ENCODE data around the gene KLF9.

DNA sequence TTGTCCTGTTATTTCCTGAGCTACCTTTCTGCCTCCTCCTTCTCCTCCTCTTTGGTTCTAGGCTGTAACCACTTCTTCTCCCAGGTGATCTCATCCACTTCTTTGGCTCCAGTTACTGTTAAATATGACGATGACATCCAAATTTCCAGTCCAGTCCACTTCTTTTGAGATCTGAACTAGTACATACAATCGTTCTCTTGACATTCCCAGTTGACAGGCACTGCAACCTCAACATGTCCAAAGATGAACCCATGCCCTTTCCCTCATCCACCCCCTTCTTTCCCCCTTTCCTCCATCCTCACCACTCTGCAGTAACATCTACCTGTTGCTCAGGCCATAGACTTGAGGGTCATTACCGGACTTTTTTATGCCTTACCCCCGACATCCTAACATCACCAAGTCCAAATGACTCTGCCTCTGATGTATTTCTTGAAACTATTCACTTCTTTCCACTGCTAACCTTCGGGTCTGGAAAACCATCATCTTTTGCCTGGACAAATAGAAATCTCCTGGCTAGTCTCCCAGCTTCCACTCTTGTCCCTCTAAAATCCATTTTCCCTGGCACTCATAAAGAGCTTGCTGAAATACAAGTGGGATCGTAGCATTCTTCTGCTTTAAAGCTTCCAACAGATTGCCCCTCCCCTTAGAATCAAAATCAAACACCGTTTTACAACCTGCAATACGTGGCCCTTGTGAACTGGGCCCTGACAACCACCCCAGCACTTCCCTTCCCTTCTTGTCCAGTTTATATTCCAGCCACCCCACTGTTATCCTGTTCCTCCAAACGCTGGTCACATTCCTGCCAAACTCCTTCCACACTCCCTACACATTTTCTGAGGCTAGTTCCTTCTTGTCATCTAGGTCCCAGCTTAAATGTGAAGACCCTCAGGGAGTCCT lies 31.5 kb downstream of the KLF9 start:
- TF ChIP-seq, protein P1, sequence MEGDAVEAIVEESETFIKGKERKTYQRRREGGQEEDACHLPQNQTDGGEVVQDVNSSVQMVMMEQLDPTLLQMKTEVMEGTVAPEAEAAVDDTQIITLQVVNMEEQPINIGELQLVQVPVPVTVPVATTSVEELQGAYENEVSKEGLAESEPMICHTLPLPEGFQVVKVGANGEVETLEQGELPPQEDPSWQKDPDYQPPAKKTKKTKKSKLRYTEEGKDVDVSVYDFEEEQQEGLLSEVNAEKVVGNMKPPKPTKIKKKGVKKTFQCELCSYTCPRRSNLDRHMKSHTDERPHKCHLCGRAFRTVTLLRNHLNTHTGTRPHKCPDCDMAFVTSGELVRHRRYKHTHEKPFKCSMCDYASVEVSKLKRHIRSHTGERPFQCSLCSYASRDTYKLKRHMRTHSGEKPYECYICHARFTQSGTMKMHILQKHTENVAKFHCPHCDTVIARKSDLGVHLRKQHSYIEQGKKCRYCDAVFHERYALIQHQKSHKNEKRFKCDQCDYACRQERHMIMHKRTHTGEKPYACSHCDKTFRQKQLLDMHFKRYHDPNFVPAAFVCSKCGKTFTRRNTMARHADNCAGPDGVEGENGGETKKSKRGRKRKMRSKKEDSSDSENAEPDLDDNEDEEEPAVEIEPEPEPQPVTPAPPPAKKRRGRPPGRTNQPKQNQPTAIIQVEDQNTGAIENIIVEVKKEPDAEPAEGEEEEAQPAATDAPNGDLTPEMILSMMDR (conservative IDR thresholded peaks at IDR 0.05 in 1 of 2, IDR thresholded peaks at IDR 0.05 in 1 of 2; ENCODE audit: low read depth in 1 of 2, low read length in 2 of 2), result no peak
- TF ChIP-seq EZH2 (IDR thresholded peaks at IDR 0.05; ENCODE audit: low read length, missing control alignments), result no peak

Data from fibroblast of lung (primary cell).